Endothelial cell (in vitro differentiated cells): ENCODE data around the gene PIGW. TPM values are rescaled to one million over a fixed set of nuclear protein-coding genes. Genes with fewer than 3 reads are reported as not detected.
A peak's percentile ranks its signal among the peaks of the same experiment; 100 is the strongest.

Experiments used
- DNase-seq: peaks from one replicate; pipeline ENCODE4 v3.0.0; 2021; ENCODE audit warnings: low spot score
- H3K27ac Mint-ChIP-seq: one replicate; pipeline ENCODE4 v1.8.0; 2021; ENCODE audit warnings: mixed read lengths, inconsistent platforms; ENCODE audit not compliant: unreplicated experiment
- H3K27me3 Mint-ChIP-seq: one replicate; pipeline ENCODE4 v1.8.0; 2021; ENCODE audit warnings: mild to moderate bottlenecking, moderate library complexity, mixed read lengths, inconsistent platforms; ENCODE audit not compliant: unreplicated experiment
- H3K36me3 Mint-ChIP-seq: one replicate; pipeline ENCODE4 v1.8.0; 2021; ENCODE audit warnings: mild to moderate bottlenecking, low read depth, mixed read lengths, inconsistent platforms; ENCODE audit not compliant: unreplicated experiment
- H3K4me1 Mint-ChIP-seq: one replicate; pipeline ENCODE4 v1.8.0; 2021; ENCODE audit warnings: mild to moderate bottlenecking, mixed read lengths, inconsistent platforms; ENCODE audit not compliant: unreplicated experiment
- H3K4me3 Mint-ChIP-seq: one replicate; pipeline ENCODE4 v1.8.0; 2021; ENCODE audit warnings: mild to moderate bottlenecking, mixed read lengths, inconsistent platforms; ENCODE audit not compliant: unreplicated experiment
- H3K9me3 Mint-ChIP-seq: one replicate; pipeline ENCODE4 v1.8.0; 2021; ENCODE audit warnings: mixed read lengths, inconsistent platforms; ENCODE audit not compliant: unreplicated experiment
- total RNA-seq: library from RNA; stranded (reverse); fragmentation: NEBNext Ultra II Directional; extraction: Animal tissue kit (Norgen Biotek cat#: 25700); gene quantifications from one replicate; pipeline ENCODE4 v1.2.1, GENCODE V29; 2021; ENCODE audit not compliant: unreplicated experiment
- TF ChIP-seq, protein P1 (sequence below): fragments of 200-600 bp; sonication (generic); IDR thresholded peaks from one replicate; pipeline ENCODE4 v1.5.0; 2021; ENCODE audit warnings: antibody characterized with exemption; ENCODE audit not compliant: unreplicated experiment

Gene PIGW
- total RNA-seq, 1 donor from 2014 or later = 5.4 TPM

DNA sequence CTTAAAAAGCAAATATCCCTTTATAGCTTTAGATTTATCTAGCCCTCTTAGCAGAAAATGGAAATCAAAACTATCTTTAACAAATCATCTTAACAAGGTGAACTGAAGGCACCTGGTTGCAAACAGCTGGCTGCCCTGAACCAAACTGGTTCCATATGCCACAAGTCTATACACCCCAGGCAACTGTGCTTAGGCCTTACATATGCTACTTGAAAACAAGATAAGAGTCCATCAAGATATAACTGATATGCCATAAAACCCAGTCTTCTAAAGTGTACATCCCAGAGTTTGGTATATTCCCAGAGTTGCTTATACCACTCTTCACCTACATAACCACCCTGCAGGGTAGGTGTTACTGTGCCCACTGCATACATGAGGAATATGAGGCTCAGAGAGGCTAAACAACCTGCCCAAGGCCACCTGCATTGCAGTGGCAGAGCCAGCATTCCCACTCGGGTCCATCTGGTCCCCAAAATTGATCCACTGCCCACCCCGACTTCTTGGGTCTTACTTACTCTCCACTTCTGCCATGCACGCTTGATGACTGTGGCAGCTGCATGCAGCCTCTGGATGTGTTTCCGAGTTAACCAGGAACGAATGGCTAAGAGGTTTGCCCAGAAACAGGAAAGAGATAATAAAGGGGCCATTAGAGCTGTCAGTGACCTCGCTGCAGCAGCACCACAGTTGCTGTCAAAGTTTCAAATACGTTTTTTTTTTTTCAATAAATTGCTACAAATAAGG lies 36.1 kb upstream of the PIGW start:
- no peaks in the 10 kb centered on the region for H3K9me3 Mint-ChIP-seq
- TF ChIP-seq, protein P1, sequence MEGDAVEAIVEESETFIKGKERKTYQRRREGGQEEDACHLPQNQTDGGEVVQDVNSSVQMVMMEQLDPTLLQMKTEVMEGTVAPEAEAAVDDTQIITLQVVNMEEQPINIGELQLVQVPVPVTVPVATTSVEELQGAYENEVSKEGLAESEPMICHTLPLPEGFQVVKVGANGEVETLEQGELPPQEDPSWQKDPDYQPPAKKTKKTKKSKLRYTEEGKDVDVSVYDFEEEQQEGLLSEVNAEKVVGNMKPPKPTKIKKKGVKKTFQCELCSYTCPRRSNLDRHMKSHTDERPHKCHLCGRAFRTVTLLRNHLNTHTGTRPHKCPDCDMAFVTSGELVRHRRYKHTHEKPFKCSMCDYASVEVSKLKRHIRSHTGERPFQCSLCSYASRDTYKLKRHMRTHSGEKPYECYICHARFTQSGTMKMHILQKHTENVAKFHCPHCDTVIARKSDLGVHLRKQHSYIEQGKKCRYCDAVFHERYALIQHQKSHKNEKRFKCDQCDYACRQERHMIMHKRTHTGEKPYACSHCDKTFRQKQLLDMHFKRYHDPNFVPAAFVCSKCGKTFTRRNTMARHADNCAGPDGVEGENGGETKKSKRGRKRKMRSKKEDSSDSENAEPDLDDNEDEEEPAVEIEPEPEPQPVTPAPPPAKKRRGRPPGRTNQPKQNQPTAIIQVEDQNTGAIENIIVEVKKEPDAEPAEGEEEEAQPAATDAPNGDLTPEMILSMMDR = no peak
- DNase-seq = no peak
- H3K4me3 Mint-ChIP-seq = no peak overlapping the region
- H3K4me1 Mint-ChIP-seq = peaks cover 5% of the 10 kb centered on the region
- peaks cover 33% of the 10 kb centered on the region for H3K36me3 Mint-ChIP-seq
- H3K27me3 Mint-ChIP-seq = peaks cover 2% of the 10 kb centered on the region
- H3K27ac Mint-ChIP-seq = peak overlapping the region; percentile 67

- no peak overlapping the region for H3K27ac Mint-ChIP-seq
Measured at GRCh38 chr17:36500745-36501225, 34.0 kb upstream of the PIGW start.

DNA sequence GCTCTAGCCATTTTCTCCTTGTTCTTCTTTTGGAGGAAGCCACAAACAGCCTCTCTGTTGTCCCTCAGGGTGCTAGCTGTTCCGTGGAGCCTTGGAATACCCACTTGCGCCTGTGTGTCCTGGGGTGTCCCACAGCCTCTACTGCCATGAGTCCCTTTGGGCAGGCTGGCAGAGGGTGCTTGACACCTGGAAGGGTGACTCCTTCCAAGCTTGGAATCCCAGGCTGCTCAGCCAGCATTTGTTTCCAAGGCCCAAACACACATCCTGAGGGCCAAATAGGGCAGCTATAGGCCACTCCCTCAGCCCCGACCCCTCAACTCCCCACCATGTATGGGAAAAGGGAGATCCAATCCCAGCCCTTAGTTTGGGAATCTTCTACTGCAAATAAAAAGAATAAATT lies 33.4 kb upstream of the PIGW start:
- H3K4me3 Mint-ChIP-seq = no peak overlapping the region
- H3K27ac Mint-ChIP-seq = no peak overlapping the region
- peaks cover 29% of the 10 kb centered on the region for H3K36me3 Mint-ChIP-seq
- no peaks in the 10 kb centered on the region for H3K9me3 Mint-ChIP-seq
- H3K27me3 Mint-ChIP-seq = peaks cover 4% of the 10 kb centered on the region
- DNase-seq = no peak
- TF ChIP-seq, protein P1 = no peak
- peaks cover 5% of the 10 kb centered on the region for H3K4me1 Mint-ChIP-seq

More at GRCh38 chr17:36500745-36501225, 34.0 kb upstream of the PIGW start:
- DNase-seq = no peak
- Mint-ChIP-seq H3K4me1 (peaks cover 5% of the 10 kb centered on the region), H3K27me3 (peaks cover 2% of the 10 kb centered on the region), H3K4me3 (no peak overlapping the region), H3K36me3 (peaks cover 31% of the 10 kb centered on the region), H3K9me3 (no peaks in the 10 kb centered on the region)
- TF ChIP-seq, protein P1 = no peak

DNA sequence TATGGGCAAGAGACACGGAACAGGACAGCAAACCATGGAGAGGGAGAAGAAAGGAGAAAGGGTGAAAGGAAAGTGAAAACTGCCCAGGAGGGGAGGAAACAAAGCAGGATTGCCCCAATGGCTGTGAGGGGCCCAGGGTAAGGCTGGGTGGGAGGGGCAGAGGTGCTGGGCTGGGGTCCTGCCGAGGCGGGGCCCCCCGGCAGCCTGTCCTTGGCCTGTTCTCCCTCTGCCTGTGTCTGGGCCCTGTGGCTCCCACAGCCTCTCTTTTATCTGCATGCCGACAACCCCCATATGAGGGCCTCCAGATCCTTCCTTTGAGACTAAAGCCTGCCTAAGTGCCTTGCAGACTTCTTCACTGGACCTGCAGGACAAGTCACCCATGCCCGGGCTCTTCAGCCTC lies 32.8 kb upstream of the PIGW start:
- H3K27me3 Mint-ChIP-seq = peaks cover 4% of the 10 kb centered on the region

More for the DNA sequence above, 32.8 kb upstream of the PIGW start:
- H3K4me3 Mint-ChIP-seq = peak overlapping the region; percentile 32
- peaks cover 5% of the 10 kb centered on the region for H3K4me1 Mint-ChIP-seq
- peaks cover 29% of the 10 kb centered on the region for H3K36me3 Mint-ChIP-seq
- TF ChIP-seq, protein P1 = no peak
- H3K27ac Mint-ChIP-seq = peak overlapping the region; percentile 23
- H3K9me3 Mint-ChIP-seq = no peaks in the 10 kb centered on the region
- no peak for DNase-seq
